Psoas muscle (tissue), 8 donors: Measurements from ENCODE around the gene WNT10A. TPM values are rescaled to one million over a fixed set of nuclear protein-coding genes. Genes with fewer than 3 reads are reported as not detected.

Experiments used
- ATAC-seq, 4 donors: fragments of 200-7000 bp; cut with Tn5 transposase; one replicate each; pipeline ENCODE4 v1.9.1; 2020; ENCODE audit warnings: moderate library complexity in 3 of 4, mild to moderate bottlenecking in 2 of 4
- DNase-seq, 2 donors: peaks; one replicate each; pipeline ENCODE4 v3.0.0-alpha.2; 2020
- H3K27ac ChIP-seq: fragments of 200-600 bp; one replicate; pipeline ENCODE4 v1.8.0; 2022
- H3K27me3 ChIP-seq, 3 donors: fragments of 200-600 bp in 1 of 3; one replicate each; pipeline versions ENCODE4 v1.6.1 to v1.8.0; 2013 to 2022; ENCODE audit warnings: low read length in 2 of 3, mild to moderate bottlenecking in 2 of 3, moderate library complexity in 1 of 3; ENCODE audit not compliant: insufficient read depth in 3 of 3
- H3K36me3 ChIP-seq, 2 donors: fragments of 200-600 bp in 1 of 2; one replicate each; pipeline versions ENCODE4 v1.6.1 to v1.8.0; 2013 to 2022; ENCODE audit warnings: low read depth in 1 of 2, mild to moderate bottlenecking in 1 of 2, moderate library complexity in 1 of 2; ENCODE audit not compliant: insufficient read depth in 1 of 2
- H3K4me1 ChIP-seq: fragments of 200-600 bp; one replicate; pipeline ENCODE4 v1.8.0; 2022
- H3K4me3 ChIP-seq: fragments of 200-600 bp; one replicate; pipeline ENCODE4 v1.8.0; 2022; ENCODE audit warnings: mild to moderate bottlenecking
- H3K9me3 ChIP-seq: fragments of 200-600 bp; one replicate; pipeline ENCODE4 v1.8.0; 2022
- WGBS, 3 donors: extraction: QIAGEN DNeasy Blood & Tissue Kit; methylation state at CpG; one replicate each; pipeline versions ENCODE4 v1.1.6 to v1.1.7; 2013; 5-methylcytosine and 5-hydroxymethylcytosine counted together
- intact Hi-C, 2 donors: fragments of 100-400 bp; cut with DNase I; formaldehyde crosslinking; loops; one replicate each; pipeline versions ENCODE4 v1.11.0 to v1.14.2; 2022
- polyA plus RNA-seq, 3 donors: library from polyadenylated mRNA; stranded (reverse); fragments of 200-250 nt; gene quantifications; one replicate each; pipeline ENCODE4 v1.2.3, GENCODE V29; 2013
- total RNA-seq, 4 donors: library from RNA; stranded (reverse); fragmentation: NEBNext Ultra II Directional in 2 of 4; extraction: Animal tissue kit (Norgen Biotek cat#: 25700) in 2 of 4; gene quantifications; one replicate each; pipeline versions ENCODE4 v1.2.1 to v1.2.4, GENCODE V29; 2021 to 2023
- TF ChIP-seq, protein P1 (sequence below): fragments of 200-600 bp; IDR thresholded peaks from one replicate; pipeline ENCODE4 v1.8.0; 2022; ENCODE audit warnings: antibody characterized with exemption
- donor health status: healthy with polysubstance abuse.
- donor health status: DM: no; HTN: no; CAD: no; lungs with moderate emphysema.
- donor health status: Bipolar disorder and iron deficiency.
- donor health status: healthy.
- donor health status: DM: yes; HTN: yes; CAD: no.
- donor health status: DM: no; HTN: no; CAD: no.
- donor health status: DM: no; HTN: no; CAD: no.
- donor health status: DM: yes; HTN: yes; CAD: no.

The WNT10A gene
- total and polyA plus RNA-seq, 7 donors, result 0.01 to 0.03 TPM; not detected in 5

- Histone ChIP-seq H3K4me3 (peak overlapping the region; percentile 52), H3K36me3 (no peaks in the 10 kb centered on the region), H3K9me3 (no peaks in the 10 kb centered on the region), H3K27ac (no peak overlapping the region), H3K27me3 (peaks cover 0 to 56% (median 15%) of the 10 kb centered on the region in 3 donors), H3K4me1 (peaks cover 8% of the 10 kb centered on the region)
- WGBS, 3 donors, result 7 to 12% (median 9%) methylated on average over 42 to 51 of the region's 51 CpGs
- intact Hi-C loops, result loop anchor here in 1 of 2 donors (5.0 kb wide), 1 partner anchor 123 kb away; no protein-coding TSS in a partner anchor
- TF ChIP-seq, protein P1, sequence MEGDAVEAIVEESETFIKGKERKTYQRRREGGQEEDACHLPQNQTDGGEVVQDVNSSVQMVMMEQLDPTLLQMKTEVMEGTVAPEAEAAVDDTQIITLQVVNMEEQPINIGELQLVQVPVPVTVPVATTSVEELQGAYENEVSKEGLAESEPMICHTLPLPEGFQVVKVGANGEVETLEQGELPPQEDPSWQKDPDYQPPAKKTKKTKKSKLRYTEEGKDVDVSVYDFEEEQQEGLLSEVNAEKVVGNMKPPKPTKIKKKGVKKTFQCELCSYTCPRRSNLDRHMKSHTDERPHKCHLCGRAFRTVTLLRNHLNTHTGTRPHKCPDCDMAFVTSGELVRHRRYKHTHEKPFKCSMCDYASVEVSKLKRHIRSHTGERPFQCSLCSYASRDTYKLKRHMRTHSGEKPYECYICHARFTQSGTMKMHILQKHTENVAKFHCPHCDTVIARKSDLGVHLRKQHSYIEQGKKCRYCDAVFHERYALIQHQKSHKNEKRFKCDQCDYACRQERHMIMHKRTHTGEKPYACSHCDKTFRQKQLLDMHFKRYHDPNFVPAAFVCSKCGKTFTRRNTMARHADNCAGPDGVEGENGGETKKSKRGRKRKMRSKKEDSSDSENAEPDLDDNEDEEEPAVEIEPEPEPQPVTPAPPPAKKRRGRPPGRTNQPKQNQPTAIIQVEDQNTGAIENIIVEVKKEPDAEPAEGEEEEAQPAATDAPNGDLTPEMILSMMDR, result no peak
- no peak for ATAC-seq
- DNase-seq, result peak in 1 of 2 donors; percentile 42
Observed at GRCh38 chr2:218858671-218859555, 21.7 kb upstream of the WNT10A start.

DNA sequence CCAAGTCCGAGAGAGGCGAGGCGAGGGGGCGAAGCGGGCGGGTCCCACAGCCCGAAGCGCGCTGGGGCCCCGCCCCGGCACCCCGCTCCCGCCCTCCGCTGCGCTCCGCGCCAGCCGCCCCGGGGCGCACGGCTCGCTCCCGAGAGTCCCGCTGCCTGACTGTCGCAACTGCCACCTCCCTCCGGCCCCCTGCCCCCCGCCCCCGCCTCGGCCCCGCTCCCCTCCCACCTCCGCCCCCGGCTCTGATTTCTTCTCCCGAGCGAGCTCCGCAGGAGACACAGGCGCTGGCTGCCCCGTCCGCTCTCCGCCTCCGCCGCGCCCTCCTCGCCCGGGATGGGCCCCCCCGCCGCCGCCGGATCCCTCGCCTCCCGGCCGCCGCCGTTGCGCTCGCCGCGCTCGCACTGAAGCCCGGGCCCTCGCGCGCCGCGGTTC lies 21.1 kb upstream of the WNT10A start, which contains the start of gene WNT6:
Gene WNT6, plus strand, starts transcription at position 250 of the 432 bp plus-strand sequence. CDS start 233 bp downstream, outside the sequence.
- no peaks in the 10 kb centered on the region for H3K36me3 ChIP-seq
- ATAC-seq (peak in 2 of 4 donors; percentile 35 to 52), DNase-seq (peak in 1 of 2 donors; percentile 57)
- H3K4me1 ChIP-seq, result peaks cover 8% of the 10 kb centered on the region
- H3K27me3 ChIP-seq, result peaks cover 0 to 51% (median 15%) of the 10 kb centered on the region in 3 donors
- intact Hi-C loops, result loop anchor here in 1 of 2 donors (5.0 kb wide), 1 partner anchor 123 kb away; no protein-coding TSS in a partner anchor
- TF ChIP-seq, protein P1, result no peak
- no peaks in the 10 kb centered on the region for H3K9me3 ChIP-seq
- peak within 1 kb of the TSS; percentile 52 for H3K4me3 ChIP-seq
- WGBS, 3 donors, result 0 to 1% (median 1%) methylated on average over 30 to 63 of the region's 64 CpGs
- H3K27ac ChIP-seq, result no peak within 1 kb of the TSS

GRCh38 chr2:218859988-218860831 lies 20.4 kb upstream of the WNT10A start:
- peak in 1 of 4 donors; percentile 6 for ATAC-seq
- TF ChIP-seq, protein P1, result no peak
- Histone ChIP-seq H3K4me3 (peak overlapping the region; percentile 52), H3K36me3 (no peaks in the 10 kb centered on the region), H3K27me3 (peaks cover 0 to 48% (median 15%) of the 10 kb centered on the region in 3 donors), H3K9me3 (no peaks in the 10 kb centered on the region), H3K27ac (no peak overlapping the region), H3K4me1 (peaks cover 8% of the 10 kb centered on the region)
- WGBS, 3 donors, result 2% methylated on average over 39 to 47 of the region's 47 CpGs
- peak in 1 of 2 donors; percentile 42 for DNase-seq
- intact Hi-C loops, result loop anchor here in 1 of 2 donors (5.0 kb wide), 1 partner anchor 122 kb away; no protein-coding TSS in a partner anchor

GRCh38 chr2:218860950-218861381 lies 19.7 kb upstream of the WNT10A start:
- DNase-seq, result peak; percentile 41 to 62
- TF ChIP-seq, protein P1, result no peak
- Histone ChIP-seq H3K36me3 (no peaks in the 10 kb centered on the region), H3K27ac (no peak overlapping the region), H3K4me1 (peaks cover 8% of the 10 kb centered on the region), H3K9me3 (no peaks in the 10 kb centered on the region), H3K4me3 (peak overlapping the region; percentile 52), H3K27me3 (peaks cover 0 to 49% (median 15%) of the 10 kb centered on the region in 3 donors)
- intact Hi-C loops, result no loop called here
- peak; percentile 51 to 82 (median 78) for ATAC-seq
- WGBS, 3 donors, result 1 to 2% (median 1%) methylated on average over 21 of the region's 21 CpGs
